Heart right ventricle (tissue), 16 donors: ENCODE measurements around the gene CPZ. TPM values are rescaled to one million over a fixed set of nuclear protein-coding genes. Genes with fewer than 3 reads are reported as not detected.

Experiments
- ATAC-seq, 8 donors: fragments of 200-7000 bp; cut with Tn5 transposase; one replicate each; pipeline ENCODE4 v1.9.1; 2020; ENCODE audit warnings: mild to moderate bottlenecking in 8 of 8, moderate library complexity in 8 of 8, moderate number of reproducible peaks in 1 of 8
- DNase-seq, 2 donors: peaks; one replicate each; pipeline ENCODE4 v3.0.0-alpha.2; 2020
- H3K27ac ChIP-seq, 10 donors: fragments of 200-600 bp; sonication (generic) in 2 of 10; one replicate each; pipeline versions ENCODE4 v1.5.0 to v1.8.0; 2020 to 2022; ENCODE audit warnings: mild to moderate bottlenecking in 3 of 10
- H3K27me3 ChIP-seq, 7 donors: fragments of 200-600 bp; one replicate each; pipeline ENCODE4 v1.8.0; 2021 to 2022; ENCODE audit warnings: mild to moderate bottlenecking in 2 of 7
- H3K36me3 ChIP-seq, 9 donors: fragments of 200-600 bp; sonication (generic) in 1 of 9; one replicate each; pipeline versions ENCODE4 v1.5.0 to v1.8.0; 2020 to 2022; ENCODE audit warnings: mild to moderate bottlenecking in 2 of 9
- H3K4me1 ChIP-seq, 9 donors: fragments of 200-600 bp; sonication (generic) in 1 of 9; one replicate each; pipeline versions ENCODE4 v1.5.0 to v1.8.0; 2020 to 2022; ENCODE audit warnings: mild to moderate bottlenecking in 4 of 9
- H3K4me3 ChIP-seq, 10 donors: fragments of 200-600 bp; sonication (generic) in 2 of 10; one replicate each; pipeline versions ENCODE4 v1.5.0 to v1.8.0; 2020 to 2022; ENCODE audit warnings: mild to moderate bottlenecking in 7 of 10, moderate library complexity in 2 of 10
- H3K9me3 ChIP-seq, 11 donors: fragments of 200-600 bp in 10 of 11; sonication (generic) in 2 of 11; one replicate each; pipeline versions ENCODE4 v1.5.0 to v1.8.0; 2013 to 2022; ENCODE audit warnings: mild to moderate bottlenecking in 2 of 11, control low read depth in 1 of 11, moderate library complexity in 1 of 11
- WGBS, 2 donors: extraction: QIAGEN DNeasy Blood & Tissue Kit; methylation state at CpG; one replicate each; pipeline ENCODE4 v1.1.7; 2013; ENCODE audit warnings: inconsistent platforms in 1 of 2; 5-methylcytosine and 5-hydroxymethylcytosine counted together
- intact Hi-C, 10 donors: fragments of 100-400 bp; cut with DNase I; formaldehyde crosslinking; loops; one replicate each; pipeline versions ENCODE4 v1.11.1 to v1.14.2; 2022
- polyA plus RNA-seq, 2 donors: library from polyadenylated mRNA; stranded (reverse); fragments of 200-250 nt; gene quantifications; one replicate each; pipeline ENCODE4 v1.2.3, GENCODE V29; 2013
- total RNA-seq, 10 donors: library from RNA; stranded (reverse); fragmentation: NEBNext Ultra II Directional in 3 of 10; extraction: Animal tissue kit (Norgen Biotek cat#: 25700) in 3 of 10; gene quantifications; one replicate each; pipeline versions ENCODE4 v1.2.1 to v1.2.4, GENCODE V29; 2021 to 2023
- TF ChIP-seq, protein P1 (sequence below), 9 donors: fragments of 200-600 bp; sonication (generic) in 2 of 9; IDR thresholded peaks; one replicate each; pipeline versions ENCODE4 v1.5.0 to v1.8.0; 2021 to 2022; ENCODE audit warnings: antibody characterized with exemption in 9 of 9, mild to moderate bottlenecking in 5 of 9, moderate library complexity in 1 of 9
- donor health status: Arrhythmogenic right ventricular cardiomyopathy.
- donor health status: ischemic (EF 13 %, LVEDD 7.1; RV severe dilation, severe dysfunction).
- donor health status: healthy with polysubstance abuse.
- donor health status: DM: no; HTN: yes; CAD: no.
- donor health status: DM: no; HTN: no; CAD: no.
- donor health status: ischemic (EF 25% LVEDD 6.9; RV normal size, moderate dysfunction).
- donor health status: ischemic (EF 25% LVEDD 5.7; RV mildly dilated, moderate dysfunction).
- donor health status: healthy.
- donor health status: DM: yes; HTN: yes; CAD: no.
- donor health status: Ischemic cardiomyopathy.
- donor health status: ischemic (EF 35%, LVEDD 5.7; RV mildly dilated, moderate dysfunction).
- donor health status: nonischemic (EF 11% LVEDD 7.7; RV severe dilation, severe dysfunction).
- donor health status: DM: yes; HTN: yes; CAD: no.
- donor health status: PGD.
- donor health status: ischemic (EF 29% LVEDD 5.4; RV normal size, mild dysfunction).
- donor health status: nonischemic (EF 23%, LVEDD 6.1; RV moderate dilation, normal function).

The CPZ gene
- total and polyA plus RNA-seq, 12 donors, result 0.12 to 0.85 (median 0.70) TPM; not detected in 5

DNA sequence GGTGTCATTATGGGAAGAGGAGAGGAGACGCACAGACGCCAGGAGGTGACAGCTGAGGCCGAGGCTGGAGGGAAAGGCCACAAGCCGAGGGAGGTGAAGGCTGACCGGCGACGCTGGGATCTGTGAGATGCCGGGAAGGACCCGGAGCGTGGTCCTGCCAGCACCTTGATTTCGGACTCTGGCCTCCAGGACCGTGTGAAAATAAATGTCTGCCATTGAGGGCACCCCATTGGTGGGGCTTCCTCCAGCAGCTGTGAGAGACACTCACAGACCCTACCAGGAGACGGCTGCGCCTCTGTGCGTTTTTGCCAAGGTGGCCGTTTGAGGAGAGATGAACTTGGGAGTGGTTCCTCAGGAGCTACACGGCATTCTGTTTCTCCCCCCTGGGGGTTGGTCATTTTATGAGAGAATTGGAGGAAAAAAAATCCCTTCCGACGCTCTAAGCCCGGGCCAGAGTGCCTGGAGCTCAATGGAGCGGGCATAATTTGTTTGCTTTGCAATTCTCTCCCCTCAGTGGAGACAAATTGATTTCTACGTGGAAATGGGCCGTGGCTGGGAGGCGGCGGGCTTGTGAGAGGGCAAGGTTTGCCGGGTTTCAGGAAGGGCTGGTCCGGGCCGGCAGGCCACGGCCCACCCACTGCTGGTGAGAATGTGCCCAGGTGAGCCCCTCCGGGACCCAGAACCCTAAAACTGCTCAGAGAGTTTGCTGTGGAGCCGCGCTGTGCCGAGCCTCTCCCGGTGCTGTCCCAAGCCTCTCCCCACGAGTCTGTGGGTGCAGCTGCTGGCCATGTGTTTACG lies 53.9 kb downstream of the CPZ start:
- Histone ChIP-seq H3K4me3 (no peak overlapping the region), H3K27me3 (peaks cover 0 to 79% (median 30%) of the 10 kb centered on the region in 7 donors), H3K4me1 (no peaks in the 10 kb centered on the region), H3K9me3 (no peaks in the 10 kb centered on the region), H3K27ac (no peak overlapping the region), H3K36me3 (no peaks in the 10 kb centered on the region)
- TF ChIP-seq, protein P1, sequence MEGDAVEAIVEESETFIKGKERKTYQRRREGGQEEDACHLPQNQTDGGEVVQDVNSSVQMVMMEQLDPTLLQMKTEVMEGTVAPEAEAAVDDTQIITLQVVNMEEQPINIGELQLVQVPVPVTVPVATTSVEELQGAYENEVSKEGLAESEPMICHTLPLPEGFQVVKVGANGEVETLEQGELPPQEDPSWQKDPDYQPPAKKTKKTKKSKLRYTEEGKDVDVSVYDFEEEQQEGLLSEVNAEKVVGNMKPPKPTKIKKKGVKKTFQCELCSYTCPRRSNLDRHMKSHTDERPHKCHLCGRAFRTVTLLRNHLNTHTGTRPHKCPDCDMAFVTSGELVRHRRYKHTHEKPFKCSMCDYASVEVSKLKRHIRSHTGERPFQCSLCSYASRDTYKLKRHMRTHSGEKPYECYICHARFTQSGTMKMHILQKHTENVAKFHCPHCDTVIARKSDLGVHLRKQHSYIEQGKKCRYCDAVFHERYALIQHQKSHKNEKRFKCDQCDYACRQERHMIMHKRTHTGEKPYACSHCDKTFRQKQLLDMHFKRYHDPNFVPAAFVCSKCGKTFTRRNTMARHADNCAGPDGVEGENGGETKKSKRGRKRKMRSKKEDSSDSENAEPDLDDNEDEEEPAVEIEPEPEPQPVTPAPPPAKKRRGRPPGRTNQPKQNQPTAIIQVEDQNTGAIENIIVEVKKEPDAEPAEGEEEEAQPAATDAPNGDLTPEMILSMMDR (IDR thresholded peaks at IDR 0.05), result no peak
- ATAC-seq, result no peak
- peak in 1 of 2 donors; percentile 2 for DNase-seq
- intact Hi-C loops, result no loop called here
- 81 to 82% methylated on average over 36 of the region's 36 CpGs for WGBS, 2 donors

DNA sequence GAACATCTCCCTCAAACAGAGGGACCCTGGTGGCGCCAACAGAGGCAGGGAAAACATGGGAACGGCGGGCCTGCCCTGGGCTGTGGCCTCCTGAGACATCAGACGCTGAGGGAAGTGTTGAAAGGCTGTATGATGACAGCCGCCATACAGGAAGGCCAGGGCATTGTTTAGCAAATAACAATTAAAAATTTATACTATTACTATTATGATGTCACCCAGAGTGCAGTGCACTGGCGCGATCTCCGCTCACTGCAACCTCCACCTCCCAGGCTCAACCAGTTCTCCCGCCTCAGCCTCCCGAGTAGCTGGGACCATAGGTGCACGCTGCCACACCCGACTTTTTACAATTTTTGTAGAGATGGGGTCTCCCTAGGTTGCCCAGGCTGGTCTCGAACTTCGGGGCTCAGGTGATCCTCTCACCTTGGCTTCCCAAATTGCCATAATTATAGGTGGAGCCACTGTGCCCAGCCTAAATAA lies 54.6 kb downstream of the CPZ start:
- TF ChIP-seq, protein P1 (IDR thresholded peaks at IDR 0.05), result no peak
- no peaks in the 10 kb centered on the region for H3K36me3 ChIP-seq
- no peaks in the 10 kb centered on the region for H3K9me3 ChIP-seq
- H3K4me1 ChIP-seq, result no peaks in the 10 kb centered on the region
- peaks cover 0 to 79% (median 27%) of the 10 kb centered on the region in 7 donors for H3K27me3 ChIP-seq
- intact Hi-C loops, result no loop called here
- H3K27ac ChIP-seq, result no peak overlapping the region
- no peak for ATAC-seq
- H3K4me3 ChIP-seq, result no peak overlapping the region
- 81% methylated on average over 14 of the region's 14 CpGs for WGBS, 2 donors
- no peak for DNase-seq

DNA sequence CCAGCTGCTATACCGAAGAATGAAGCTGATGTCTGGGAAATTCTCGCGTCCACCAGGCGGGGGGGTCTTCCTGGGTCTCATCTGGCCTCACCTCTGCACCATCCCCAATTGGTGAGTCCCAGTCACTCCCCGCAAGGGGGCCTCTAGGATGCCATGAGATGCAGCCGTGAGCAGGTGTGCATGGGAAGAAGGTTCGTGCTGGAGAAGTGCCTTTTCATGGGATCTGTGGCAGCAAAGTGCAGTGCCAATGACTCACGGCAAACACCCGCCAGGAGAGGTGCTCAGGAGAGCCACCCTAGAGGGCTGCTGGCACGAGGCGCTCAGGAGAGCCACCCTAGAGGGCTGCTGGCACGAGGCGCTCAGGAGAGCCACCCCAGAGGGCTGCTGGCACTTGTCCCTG lies 55.1 kb downstream of the CPZ start:
- 72 to 77% methylated on average over 13 of the region's 13 CpGs for WGBS, 2 donors
- TF ChIP-seq, protein P1 (IDR thresholded peaks at IDR 0.05), result no peak
- DNase-seq (no peak), ATAC-seq (no peak)
- Histone ChIP-seq H3K4me1 (no peaks in the 10 kb centered on the region), H3K27ac (no peak overlapping the region), H3K27me3 (peaks cover 0 to 80% (median 25%) of the 10 kb centered on the region in 7 donors), H3K9me3 (no peaks in the 10 kb centered on the region), H3K4me3 (no peak overlapping the region), H3K36me3 (no peaks in the 10 kb centered on the region)
- intact Hi-C loops, result no loop called here

DNA sequence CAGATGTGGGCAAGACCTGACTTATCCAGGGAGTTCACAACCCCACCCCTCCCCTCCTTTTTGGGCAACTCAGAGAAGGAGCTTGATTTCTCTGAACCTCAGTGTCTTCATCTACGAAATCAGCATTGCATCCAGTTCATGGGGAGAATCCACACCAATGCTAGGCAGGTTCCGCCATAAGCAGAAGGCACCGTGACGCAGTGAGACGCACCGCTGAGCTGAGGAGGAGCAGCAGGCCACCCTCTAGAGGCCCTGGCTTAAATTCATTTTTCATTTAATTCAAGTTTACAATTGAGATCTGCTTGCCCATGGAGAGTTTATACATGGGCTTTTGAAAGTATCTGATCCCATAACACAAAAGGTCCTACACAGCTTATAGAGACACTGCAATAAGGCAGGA lies 55.7 kb downstream of the CPZ start:
- H3K4me3 ChIP-seq, result no peak overlapping the region
- peaks cover 0 to 79% (median 25%) of the 10 kb centered on the region in 7 donors for H3K27me3 ChIP-seq
- H3K9me3 ChIP-seq, result no peaks in the 10 kb centered on the region
- DNase-seq (no peak), ATAC-seq (no peak)
- TF ChIP-seq, protein P1 (IDR thresholded peaks at IDR 0.05), result no peak
- H3K4me1 ChIP-seq, result no peaks in the 10 kb centered on the region
- 88 to 90% methylated on average over 6 of the region's 6 CpGs for WGBS, 2 donors
- H3K27ac ChIP-seq, result no peak overlapping the region
- H3K36me3 ChIP-seq, result no peaks in the 10 kb centered on the region
- intact Hi-C loops, result no loop called here
